Activated naive CD8-positive, alpha-beta T cell treated with anti-CD3 and anti-CD28 coated beads for 36 hours (primary cell): Measurements from ENCODE around the gene ZNF529. TPM values are rescaled to one million over a fixed set of nuclear protein-coding genes. Genes with fewer than 3 reads are reported as not detected.
"Not testable (repeated sequence)": the region's sequence is repeated elsewhere in the genome, so short reads cannot be mapped to it uniquely, and the experiment has no call there.

Source experiments
- DNase-seq: peaks from one replicate; pipeline ENCODE4 v3.0.0; 2021
- H3K27ac Mint-ChIP-seq: one replicate; pipeline ENCODE4 v1.8.0; 2022; ENCODE audit warnings: mild to moderate bottlenecking, moderate library complexity, mixed read lengths
- H3K27me3 Mint-ChIP-seq: one replicate; pipeline ENCODE4 v1.8.0; 2022; ENCODE audit warnings: mild to moderate bottlenecking, mixed read lengths
- H3K36me3 Mint-ChIP-seq: one replicate; pipeline ENCODE4 v1.8.0; 2021; ENCODE audit warnings: mild to moderate bottlenecking, mixed read lengths
- H3K4me1 Mint-ChIP-seq: one replicate; pipeline ENCODE4 v1.8.0; 2021; ENCODE audit warnings: mixed read lengths
- H3K4me3 Mint-ChIP-seq: one replicate; pipeline ENCODE4 v1.8.0; 2022; ENCODE audit warnings: mild to moderate bottlenecking, moderate library complexity, mixed read lengths
- H3K9me3 Mint-ChIP-seq: one replicate; pipeline ENCODE4 v1.8.0; 2022; ENCODE audit warnings: mixed read lengths
- total RNA-seq, 2 experiments: library from RNA; stranded (reverse); gene quantifications; one replicate each; pipeline ENCODE4 v1.2.3, GENCODE V29; 2021

Gene ZNF529
- total RNA-seq, result 10 to 100 TPM; 15.0 to 15.2 TPM

- no peaks in the 10 kb centered on the region for H3K27me3 Mint-ChIP-seq
These were observed at the start of gene ZNF529 for GRCh38 chr19:36573020-36573894. Gene ZNF529 (minus strand): TSS chr19:36573292. CDS start chr19:36572346, 946 bp downstream.

GRCh38 chr19:36605877-36606478, 32.9 kb upstream of the ZNF529 start:
- no peak for DNase-seq
- no peaks in the 10 kb centered on the region for H3K27me3 Mint-ChIP-seq
- H3K36me3 Mint-ChIP-seq, result peaks cover 69% of the 10 kb centered on the region
- H3K27ac Mint-ChIP-seq, result peak overlapping the region; percentile 97
- H3K9me3 Mint-ChIP-seq, result peaks cover 28% of the 10 kb centered on the region
- peaks cover 18% of the 10 kb centered on the region for H3K4me1 Mint-ChIP-seq
- H3K4me3 Mint-ChIP-seq, result peak overlapping the region; percentile 90

More at GRCh38 chr19:36573020-36573894, at the start of gene ZNF529:
- H3K4me1 Mint-ChIP-seq, result peaks cover 19% of the 10 kb centered on the region
- peak within 1 kb of the TSS; percentile 88 for H3K4me3 Mint-ChIP-seq
- H3K27ac Mint-ChIP-seq, result peak within 1 kb of the TSS; percentile 91
- DNase-seq, result peak; percentile 82
- peaks cover 87% of the 10 kb centered on the region for H3K36me3 Mint-ChIP-seq
- peaks cover 29% of the 10 kb centered on the region for H3K9me3 Mint-ChIP-seq

- Mint-ChIP-seq H3K36me3 (peaks cover 67% of the 10 kb centered on the region), H3K4me1 (peaks cover 20% of the 10 kb centered on the region), H3K27ac (peak within 1 kb of the TSS; percentile 97), H3K27me3 (no peaks in the 10 kb centered on the region), H3K4me3 (peak within 1 kb of the TSS; percentile 90), H3K9me3 (peaks cover 27% of the 10 kb centered on the region)
- DNase-seq, result peak; percentile 89
These were observed 32.2 kb upstream of the ZNF529 start, which contains the start of gene ZNF382 for GRCh38 chr19:36605101-36605876. Gene ZNF382 (plus strand): TSS chr19:36605313. CDS start chr19:36609915, 4,602 bp downstream.

GRCh38 chr19:36604656-36605100, 31.6 kb upstream of the ZNF529 start:
- Mint-ChIP-seq H3K27me3 (no peaks in the 10 kb centered on the region), H3K9me3 (peaks cover 27% of the 10 kb centered on the region), H3K27ac (peak overlapping the region; percentile 97), H3K4me3 (peak overlapping the region; percentile 90), H3K4me1 (peaks cover 20% of the 10 kb centered on the region), H3K36me3 (peaks cover 65% of the 10 kb centered on the region)
- DNase-seq, result peak; percentile 90

GRCh38 chr19:36602681-36603080, 29.6 kb upstream of the ZNF529 start:
- Mint-ChIP-seq H3K4me1 (peaks cover 20% of the 10 kb centered on the region), H3K27ac (peak overlapping the region; percentile 18), H3K9me3 (peaks cover 18% of the 10 kb centered on the region), H3K36me3 (peaks cover 63% of the 10 kb centered on the region)
- H3K27me3 Mint-ChIP-seq, DNase-seq, H3K4me3 Mint-ChIP-seq: not testable (repeated sequence)

- Mint-ChIP-seq H3K9me3 (peaks cover 38% of the 10 kb centered on the region), H3K4me1 (peaks cover 9% of the 10 kb centered on the region), H3K27me3 (no peaks in the 10 kb centered on the region), H3K36me3 (peaks cover 84% of the 10 kb centered on the region), H3K27ac (no peak overlapping the region), H3K4me3 (no peak overlapping the region)
- DNase-seq, result no peak
These were observed 6.2 kb upstream of the ZNF529 start for GRCh38 chr19:36579255-36579654.

GRCh38 chr19:36577271-36577996, 4.3 kb upstream of the ZNF529 start:
- Mint-ChIP-seq H3K4me3 (no peak overlapping the region), H3K27ac (no peak overlapping the region), H3K9me3 (peaks cover 32% of the 10 kb centered on the region), H3K4me1 (peaks cover 13% of the 10 kb centered on the region), H3K36me3 (peaks cover 87% of the 10 kb centered on the region), H3K27me3 (no peaks in the 10 kb centered on the region)
- DNase-seq, result no peak

- Mint-ChIP-seq H3K27me3 (no peaks in the 10 kb centered on the region), H3K4me3 (peak overlapping the region; percentile 88), H3K9me3 (peaks cover 25% of the 10 kb centered on the region), H3K36me3 (peaks cover 84% of the 10 kb centered on the region), H3K27ac (peak overlapping the region; percentile 26), H3K4me1 (peaks cover 19% of the 10 kb centered on the region)
- DNase-seq, result no peak
These were observed 1.6 kb upstream of the ZNF529 start for GRCh38 chr19:36574741-36575140.

- DNase-seq, result no peak
- Mint-ChIP-seq H3K27ac (peak overlapping the region; percentile 91), H3K27me3 (no peaks in the 10 kb centered on the region), H3K4me1 (peaks cover 19% of the 10 kb centered on the region), H3K9me3 (peaks cover 25% of the 10 kb centered on the region), H3K36me3 (peaks cover 87% of the 10 kb centered on the region), H3K4me3 (peak overlapping the region; percentile 88)
These were observed 1.0 kb upstream of the ZNF529 start for GRCh38 chr19:36573895-36574720.

GRCh38 chr19:36572593-36573019, 486 bp downstream of the ZNF529 start:
- Mint-ChIP-seq H3K36me3 (peaks cover 88% of the 10 kb centered on the region), H3K27ac (peak overlapping the region; percentile 91), H3K9me3 (peaks cover 35% of the 10 kb centered on the region), H3K4me3 (peak overlapping the region; percentile 88), H3K4me1 (peaks cover 19% of the 10 kb centered on the region), H3K27me3 (no peaks in the 10 kb centered on the region)
- DNase-seq, result no peak

GRCh38 chr19:36564391-36564790, 8.7 kb downstream of the ZNF529 start:
- Mint-ChIP-seq H3K27ac (no peak overlapping the region), H3K4me1 (no peaks in the 10 kb centered on the region), H3K27me3 (no peaks in the 10 kb centered on the region), H3K9me3 (peaks cover 69% of the 10 kb centered on the region), H3K36me3 (peaks cover 98% of the 10 kb centered on the region), H3K4me3 (no peak overlapping the region)
- no peak for DNase-seq

- no peak overlapping the region for H3K27ac Mint-ChIP-seq
- DNase-seq, result no peak
- peaks cover 95% of the 10 kb centered on the region for H3K36me3 Mint-ChIP-seq
- no peaks in the 10 kb centered on the region for H3K4me1 Mint-ChIP-seq
- H3K4me3 Mint-ChIP-seq, result no peak overlapping the region
- H3K27me3 Mint-ChIP-seq, result no peaks in the 10 kb centered on the region
- peaks cover 65% of the 10 kb centered on the region for H3K9me3 Mint-ChIP-seq
These were observed 25.9 kb downstream of the ZNF529 start for GRCh38 chr19:36547001-36547732.

- peaks cover 18% of the 10 kb centered on the region for H3K4me1 Mint-ChIP-seq
- peaks cover 74% of the 10 kb centered on the region for H3K36me3 Mint-ChIP-seq
- H3K9me3 Mint-ChIP-seq, result peaks cover 34% of the 10 kb centered on the region
- H3K4me3 Mint-ChIP-seq, result peak overlapping the region; percentile 98
- peak overlapping the region; percentile 97 for H3K27ac Mint-ChIP-seq
- H3K27me3 Mint-ChIP-seq, result no peaks in the 10 kb centered on the region
- peak; percentile 39 for DNase-seq
These were observed 44.1 kb downstream of the ZNF529 start for GRCh38 chr19:36528921-36529518.
